K562 (cell line): ENCODE data around the gene CEMP1. TPM values are rescaled to one million over a fixed set of nuclear protein-coding genes. Genes with fewer than 3 reads are reported as not detected.
A peak's percentile ranks its signal among the peaks of the same experiment; 100 is the strongest.

Experiments
- BCOR ChIP-seq: fragments of 450-650 bp; IDR thresholded peaks from 2 replicates; pipeline ENCODE4 v1.6.1; 2016
- CAMTA2 ChIP-seq: fragments of 250-450 bp; sonication (Bioruptor Pico); conservative IDR thresholded peaks from 2 replicates; pipeline ENCODE4 v1.5.1; 2022
- EGR1 ChIP-seq: fragments of 450-650 bp; conservative IDR thresholded peaks from 2 replicates; pipeline ENCODE4 v1.6.1; 2017; ENCODE audit warnings: mild to moderate bottlenecking
- MECOM ChIP-seq: fragments of 250-450 bp; sonication (Bioruptor Pico); IDR thresholded peaks from 2 replicates; pipeline ENCODE4 v1.8.0; 2022; ENCODE audit warnings: inconsistent platforms
- MYC ChIP-seq, 2 experiments: fragments of 250-450 bp in 1 of 2; sonication (Bioruptor Pico) in 1 of 2; IDR thresholded peaks; 2 replicates each; pipeline versions ENCODE4 v1.5.1 to v1.6.1; 2012 to 2021; ENCODE audit warnings: low read depth in 2 of 2, borderline replicate concordance in 1 of 2, improper control_type of control experiment in 1 of 2, low read length in 1 of 2, mild to moderate bottlenecking in 1 of 2, moderate library complexity in 1 of 2
- PRMT5 ChIP-seq: sonication (generic); formaldehyde crosslinking; IDR thresholded peaks from 2 replicates; pipeline ENCODE4 v1.5.0; 2020; ENCODE audit warnings: missing genetic modification reagents
- RFX5 ChIP-seq: IDR thresholded peaks from 2 replicates; pipeline ENCODE4 v1.6.1; 2011; ENCODE audit warnings: low read depth, mild to moderate bottlenecking, improper control_type of control experiment, low read length
- RUNX1 ChIP-seq: sonication (generic); IDR thresholded peaks from 2 replicates; pipeline ENCODE4 v1.6.1; 2016; ENCODE audit warnings: antibody characterized with exemption, low read depth
- TCF7L2 ChIP-seq: fragments of 150-350 bp; IDR thresholded peaks from 2 replicates; pipeline ENCODE4 v1.6.1; 2016; ENCODE audit warnings: low read depth, mild to moderate bottlenecking, low read length, moderate library complexity
- U2AF2 ChIP-seq: fragments of 200-400 bp; formaldehyde crosslinking; optimal IDR thresholded peaks from 2 replicates; pipeline ENCODE3; 2017; ENCODE audit warnings: low read depth, mild to moderate bottlenecking, low read length
- ZNF23 ChIP-seq: fragments of 250-450 bp; sonication (Bioruptor Pico); IDR thresholded peaks from 2 replicates; pipeline ENCODE4 v1.4.0; 2020; ENCODE audit warnings: mild to moderate bottlenecking
- polyA plus RNA-seq, 8 experiments: library from polyadenylated mRNA; depleted of rRNA in 4 of 8; stranded (reverse) in 5 of 8; unstranded in 3 of 8; fragments of >200 nt; fragmentation: Nextera tagmentation in 2 of 8; fragmentation: Illumina TruSeq in 1 of 8; extraction: Ambion mirVana in 2 of 8; extraction: Trizol in 1 of 8; gene quantifications; 2 replicates each; pipeline versions ENCODE4 v1.2.1 to v1.2.3, GENCODE V29; 2011 to 2014; ENCODE audit warnings: inconsistent platforms in 1 of 8, missing spikeins in 1 of 8
- total RNA-seq, 7 experiments: library from RNA; depleted of rRNA in 6 of 7; stranded (reverse); fragments of >200 nt in 6 of 7; fragmentation: Illumina TruSeq in 2 of 7; extraction: Trizol in 2 of 7; gene quantifications; 2 replicates each; pipeline versions ENCODE4 v1.2.1 to v1.2.3, GENCODE V29; 2011 to 2021; ENCODE audit warnings: low replicate concordance in 1 of 7
- TF ChIP-seq, protein P1 (sequence below): fragments of 250-450 bp; sonication (Bioruptor Pico); IDR thresholded peaks from 2 replicates; pipeline ENCODE4 v1.4.0; 2020; ENCODE audit warnings: mild to moderate bottlenecking, moderate library complexity, borderline replicate concordance
- TF ChIP-seq, protein P2 (sequence below): fragments of 250-450 bp; sonication (Bioruptor Pico); IDR thresholded peaks from 2 replicates; pipeline ENCODE4 v1.8.0; 2022; ENCODE audit warnings: inconsistent platforms, mild to moderate bottlenecking, moderate library complexity, borderline replicate concordance
- TF ChIP-seq, protein P3 (sequence below): sonication (generic); formaldehyde crosslinking; IDR thresholded peaks from 2 replicates; pipeline ENCODE4 v1.5.0; 2020; ENCODE audit warnings: missing genetic modification reagents
- TF ChIP-seq, protein P4 (sequence below): fragments of 450-650 bp; IDR thresholded peaks from 2 replicates; pipeline ENCODE4 v1.6.1; 2016; ENCODE audit warnings: low read depth, mild to moderate bottlenecking, moderate library complexity
- TF ChIP-seq, protein P5 (sequence below), 2 experiments: fragments of 450-650 bp; conservative IDR thresholded peaks; 2 replicates each; pipeline ENCODE4 v1.6.1; 2017; ENCODE audit warnings: mild to moderate bottlenecking in 2 of 2, moderate library complexity in 2 of 2
- TF ChIP-seq, protein P6 (sequence below): fragments of 450-650 bp; IDR thresholded peaks from one replicate; pipeline ENCODE4 v1.6.1; 2018; ENCODE audit warnings: mild to moderate bottlenecking, moderate library complexity; ENCODE audit not compliant: partially characterized antibody

CEMP1 gene
- total and polyA plus RNA-seq, 9 of the 15 experiments (the other 6 are each of a cell fraction or from before 2014, with no cell fraction given) = 0.05 to 0.45 TPM; not detected in 7

DNA sequence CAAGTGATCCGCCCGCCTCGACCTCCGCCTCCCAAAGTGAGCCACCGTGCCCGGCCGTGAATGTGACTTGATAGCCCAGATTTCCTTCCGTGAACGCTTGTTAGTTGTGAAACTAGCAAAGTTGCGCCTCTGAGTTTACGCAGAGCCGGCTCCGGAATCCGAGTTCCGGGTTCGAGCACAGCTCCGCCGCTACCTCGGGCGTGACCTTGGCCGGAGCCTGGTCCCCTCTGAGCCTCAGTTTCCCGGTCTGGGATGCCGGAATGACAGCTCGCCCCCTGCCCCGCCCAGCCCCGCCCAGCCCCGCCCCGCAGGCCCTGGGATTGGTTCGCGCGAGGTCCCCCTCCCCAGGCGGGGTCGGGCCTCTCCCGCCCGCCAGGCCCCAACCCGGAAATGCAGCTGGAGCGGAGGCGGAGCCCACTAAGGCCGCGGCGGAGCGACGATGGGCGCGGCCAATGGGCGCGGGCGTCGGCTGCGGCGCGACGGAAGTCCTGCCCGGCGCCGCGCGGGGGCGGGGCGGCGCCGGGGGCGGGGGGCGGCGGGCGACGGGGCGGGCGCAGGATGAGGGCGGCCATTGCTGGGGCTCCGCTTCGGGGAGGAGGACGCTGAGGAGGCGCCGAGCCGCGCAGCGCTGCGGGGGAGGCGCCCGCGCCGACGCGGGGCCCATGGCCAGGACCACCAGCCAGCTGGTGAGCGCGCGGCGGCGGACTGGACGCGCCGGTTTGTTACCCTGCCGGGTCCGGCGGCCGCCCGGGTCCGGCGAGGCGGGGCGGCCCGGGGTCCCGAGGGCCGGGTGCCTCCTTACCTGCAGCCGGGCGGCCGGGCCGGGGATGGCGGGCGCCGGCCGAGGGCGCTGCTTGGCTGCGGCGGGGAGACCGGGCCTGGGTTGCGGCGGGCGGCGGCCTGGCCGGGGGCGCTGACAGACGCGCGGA is 6.5 kb upstream of the CEMP1 start, which contains the start of gene PDPK1 (continued):
- TF ChIP-seq, protein P1, sequence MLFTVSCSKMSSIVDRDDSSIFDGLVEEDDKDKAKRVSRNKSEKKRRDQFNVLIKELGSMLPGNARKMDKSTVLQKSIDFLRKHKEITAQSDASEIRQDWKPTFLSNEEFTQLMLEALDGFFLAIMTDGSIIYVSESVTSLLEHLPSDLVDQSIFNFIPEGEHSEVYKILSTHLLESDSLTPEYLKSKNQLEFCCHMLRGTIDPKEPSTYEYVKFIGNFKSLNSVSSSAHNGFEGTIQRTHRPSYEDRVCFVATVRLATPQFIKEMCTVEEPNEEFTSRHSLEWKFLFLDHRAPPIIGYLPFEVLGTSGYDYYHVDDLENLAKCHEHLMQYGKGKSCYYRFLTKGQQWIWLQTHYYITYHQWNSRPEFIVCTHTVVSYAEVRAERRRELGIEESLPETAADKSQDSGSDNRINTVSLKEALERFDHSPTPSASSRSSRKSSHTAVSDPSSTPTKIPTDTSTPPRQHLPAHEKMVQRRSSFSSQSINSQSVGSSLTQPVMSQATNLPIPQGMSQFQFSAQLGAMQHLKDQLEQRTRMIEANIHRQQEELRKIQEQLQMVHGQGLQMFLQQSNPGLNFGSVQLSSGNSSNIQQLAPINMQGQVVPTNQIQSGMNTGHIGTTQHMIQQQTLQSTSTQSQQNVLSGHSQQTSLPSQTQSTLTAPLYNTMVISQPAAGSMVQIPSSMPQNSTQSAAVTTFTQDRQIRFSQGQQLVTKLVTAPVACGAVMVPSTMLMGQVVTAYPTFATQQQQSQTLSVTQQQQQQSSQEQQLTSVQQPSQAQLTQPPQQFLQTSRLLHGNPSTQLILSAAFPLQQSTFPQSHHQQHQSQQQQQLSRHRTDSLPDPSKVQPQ = no peak
- TF ChIP-seq MECOM (CRISPR knock-in tag) = no peak
- TF ChIP-seq, protein P2, sequence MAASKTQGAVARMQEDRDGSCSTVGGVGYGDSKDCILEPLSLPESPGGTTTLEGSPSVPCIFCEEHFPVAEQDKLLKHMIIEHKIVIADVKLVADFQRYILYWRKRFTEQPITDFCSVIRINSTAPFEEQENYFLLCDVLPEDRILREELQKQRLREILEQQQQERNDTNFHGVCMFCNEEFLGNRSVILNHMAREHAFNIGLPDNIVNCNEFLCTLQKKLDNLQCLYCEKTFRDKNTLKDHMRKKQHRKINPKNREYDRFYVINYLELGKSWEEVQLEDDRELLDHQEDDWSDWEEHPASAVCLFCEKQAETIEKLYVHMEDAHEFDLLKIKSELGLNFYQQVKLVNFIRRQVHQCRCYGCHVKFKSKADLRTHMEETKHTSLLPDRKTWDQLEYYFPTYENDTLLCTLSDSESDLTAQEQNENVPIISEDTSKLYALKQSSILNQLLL (CRISPR knock-in tag) = no peak
- TF ChIP-seq, protein P3, sequence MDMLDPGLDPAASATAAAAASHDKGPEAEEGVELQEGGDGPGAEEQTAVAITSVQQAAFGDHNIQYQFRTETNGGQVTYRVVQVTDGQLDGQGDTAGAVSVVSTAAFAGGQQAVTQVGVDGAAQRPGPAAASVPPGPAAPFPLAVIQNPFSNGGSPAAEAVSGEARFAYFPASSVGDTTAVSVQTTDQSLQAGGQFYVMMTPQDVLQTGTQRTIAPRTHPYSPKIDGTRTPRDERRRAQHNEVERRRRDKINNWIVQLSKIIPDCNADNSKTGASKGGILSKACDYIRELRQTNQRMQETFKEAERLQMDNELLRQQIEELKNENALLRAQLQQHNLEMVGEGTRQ (CRISPR knock-in tag) = no peak
- no peak for TF ChIP-seq MYC (IDR thresholded peaks at IDR 0.05; ENCODE audit: low read depth, low read length)
- no peak for TF ChIP-seq MYC (CRISPR knock-in tag; IDR thresholded peaks at IDR 0.05; ENCODE audit: borderline replicate concordance, low read depth)
- TF ChIP-seq, protein P4, sequence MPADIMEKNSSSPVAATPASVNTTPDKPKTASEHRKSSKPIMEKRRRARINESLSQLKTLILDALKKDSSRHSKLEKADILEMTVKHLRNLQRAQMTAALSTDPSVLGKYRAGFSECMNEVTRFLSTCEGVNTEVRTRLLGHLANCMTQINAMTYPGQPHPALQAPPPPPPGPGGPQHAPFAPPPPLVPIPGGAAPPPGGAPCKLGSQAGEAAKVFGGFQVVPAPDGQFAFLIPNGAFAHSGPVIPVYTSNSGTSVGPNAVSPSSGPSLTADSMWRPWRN = no peak
- TF ChIP-seq, protein P5, sequence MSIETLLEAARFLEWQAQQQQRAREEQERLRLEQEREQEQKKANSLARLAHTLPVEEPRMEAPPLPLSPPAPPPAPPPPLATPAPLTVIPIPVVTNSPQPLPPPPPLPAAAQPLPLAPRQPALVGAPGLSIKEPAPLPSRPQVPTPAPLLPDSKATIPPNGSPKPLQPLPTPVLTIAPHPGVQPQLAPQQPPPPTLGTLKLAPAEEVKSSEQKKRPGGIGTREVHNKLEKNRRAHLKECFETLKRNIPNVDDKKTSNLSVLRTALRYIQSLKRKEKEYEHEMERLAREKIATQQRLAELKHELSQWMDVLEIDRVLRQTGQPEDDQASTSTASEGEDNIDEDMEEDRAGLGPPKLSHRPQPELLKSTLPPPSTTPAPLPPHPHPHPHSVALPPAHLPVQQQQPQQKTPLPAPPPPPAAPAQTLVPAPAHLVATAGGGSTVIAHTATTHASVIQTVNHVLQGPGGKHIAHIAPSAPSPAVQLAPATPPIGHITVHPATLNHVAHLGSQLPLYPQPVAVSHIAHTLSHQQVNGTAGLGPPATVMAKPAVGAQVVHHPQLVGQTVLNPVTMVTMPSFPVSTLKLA (conservative IDR thresholded peaks at IDR 0.05) = peak in 1 of 2 experiments; percentile 45; a peak in 2 of 4 replicates
- no peak for TF ChIP-seq U2AF2
- TF ChIP-seq, protein P6, sequence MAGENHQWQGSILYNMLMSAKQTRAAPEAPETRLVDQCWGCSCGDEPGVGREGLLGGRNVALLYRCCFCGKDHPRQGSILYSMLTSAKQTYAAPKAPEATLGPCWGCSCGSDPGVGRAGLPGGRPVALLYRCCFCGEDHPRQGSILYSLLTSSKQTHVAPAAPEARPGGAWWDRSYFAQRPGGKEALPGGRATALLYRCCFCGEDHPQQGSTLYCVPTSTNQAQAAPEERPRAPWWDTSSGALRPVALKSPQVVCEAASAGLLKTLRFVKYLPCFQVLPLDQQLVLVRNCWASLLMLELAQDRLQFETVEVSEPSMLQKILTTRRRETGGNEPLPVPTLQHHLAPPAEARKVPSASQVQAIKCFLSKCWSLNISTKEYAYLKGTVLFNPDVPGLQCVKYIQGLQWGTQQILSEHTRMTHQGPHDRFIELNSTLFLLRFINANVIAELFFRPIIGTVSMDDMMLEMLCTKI = no peak
- no peak for TF ChIP-seq CAMTA2 (CRISPR knock-in tag)
- TF ChIP-seq ZNF23 (CRISPR knock-in tag) = no peak
- peak; percentile 72; the same call in 1 of the 2 replicates for TF ChIP-seq BCOR
- no peak for TF ChIP-seq EGR1
- no peak for TF ChIP-seq PRMT5
- no peak for TF ChIP-seq RUNX1
- no peak for TF ChIP-seq TCF7L2
- no peak for TF ChIP-seq RFX5
